ENCODE data around the gene PLXNA4. TPM values are rescaled to one million over a fixed set of nuclear protein-coding genes. Genes with fewer than 3 reads are reported as not detected.

The PLXNA4 gene
- total RNA-seq, 2 donors from 2014 or later = 24.0 to 42.7 TPM

GRCh38 chr7:132368246-132368900 lies 207.9 kb downstream of the PLXNA4 start:
- Histone ChIP-seq H3K4me3 (ENCODE audit: low read length) (no peak overlapping the region), H3K27ac (ENCODE audit: low read depth, low read length) (no peak overlapping the region), H3K9me3 (ENCODE audit: control insufficient read depth, low read length) (no peaks in the 10 kb centered on the region), H3K27me3 (ENCODE audit: control insufficient read depth, insufficient read depth, low read length, poor library complexity, severe bottlenecking) (no peaks in the 10 kb centered on the region), H3K4me1 (ENCODE audit: control insufficient read depth, insufficient read depth, low read length) (no peaks in the 10 kb centered on the region), H3K36me3 (ENCODE audit: control insufficient read depth, insufficient read depth, low read length) (no peaks in the 10 kb centered on the region), H3K9ac (ENCODE audit: extremely low read depth, low read length, poor library complexity, severe bottlenecking) (no peak overlapping the region)
- 88 to 95% methylated on average over 9 to 11 of the region's 11 CpGs for WGBS, 2 experiments (ENCODE audit: insufficient coverage in 1 of 2, insufficient read length in 1 of 2)
- no peak for TF ChIP-seq CTCF (conservative IDR thresholded peaks at IDR 0.05)
- peak; percentile 25 for DNase-seq
- Mint-ChIP-seq H3K27ac (no peak overlapping the region), H3K9me3 (no peaks in the 10 kb centered on the region), H3K27me3 (ENCODE audit: insufficient read depth) (peaks cover 10% of the 10 kb centered on the region), H3K4me1 (peaks cover 2% of the 10 kb centered on the region), H3K36me3 (ENCODE audit: low read depth) (peaks cover 3% of the 10 kb centered on the region), H3K4me3 (no peak overlapping the region)

GRCh38 chr7:132367795-132368194 lies 208.5 kb downstream of the PLXNA4 start:
- H3K4me1 Mint-ChIP-seq = peaks cover 2% of the 10 kb centered on the region
- no peak overlapping the region for H3K27ac Mint-ChIP-seq
- H3K9me3 Mint-ChIP-seq = no peaks in the 10 kb centered on the region
- no peaks in the 10 kb centered on the region for H3K9me3 ChIP-seq (ENCODE audit: control insufficient read depth, low read length)
- no peak overlapping the region for H3K27ac ChIP-seq (ENCODE audit: low read depth, low read length)
- H3K4me1 ChIP-seq (ENCODE audit: control insufficient read depth, insufficient read depth, low read length) = no peaks in the 10 kb centered on the region
- no peak overlapping the region for H3K4me3 Mint-ChIP-seq
- no peak overlapping the region for H3K4me3 ChIP-seq (ENCODE audit: low read length)
- peaks cover 5% of the 10 kb centered on the region for H3K36me3 Mint-ChIP-seq (ENCODE audit: low read depth)
- peaks cover 10% of the 10 kb centered on the region for H3K27me3 Mint-ChIP-seq (ENCODE audit: insufficient read depth)
- H3K9ac ChIP-seq (ENCODE audit: extremely low read depth, low read length, poor library complexity, severe bottlenecking) = no peak overlapping the region
- DNase-seq = no peak
- no peak for TF ChIP-seq CTCF (conservative IDR thresholded peaks at IDR 0.05)
- no peaks in the 10 kb centered on the region for H3K36me3 ChIP-seq (ENCODE audit: control insufficient read depth, insufficient read depth, low read length)
- no peaks in the 10 kb centered on the region for H3K27me3 ChIP-seq (ENCODE audit: control insufficient read depth, insufficient read depth, low read length, poor library complexity, severe bottlenecking)
- 93% methylated on average over 7 to 9 of the region's 9 CpGs for whole genome bisulfite sequencing, 2 experiments (ENCODE audit: insufficient coverage in 1 of 2, insufficient read length in 1 of 2)

- Histone ChIP-seq H3K9ac (ENCODE audit: extremely low read depth, low read length, poor library complexity, severe bottlenecking) (no peak overlapping the region), H3K9me3 (ENCODE audit: control insufficient read depth, low read length) (no peaks in the 10 kb centered on the region), H3K27me3 (ENCODE audit: control insufficient read depth, insufficient read depth, low read length, poor library complexity, severe bottlenecking) (no peaks in the 10 kb centered on the region), H3K4me3 (ENCODE audit: low read length) (no peak overlapping the region), H3K27ac (ENCODE audit: low read depth, low read length) (no peak overlapping the region), H3K36me3 (ENCODE audit: control insufficient read depth, insufficient read depth, low read length) (no peaks in the 10 kb centered on the region), H3K4me1 (ENCODE audit: control insufficient read depth, insufficient read depth, low read length) (no peaks in the 10 kb centered on the region)
- Mint-ChIP-seq H3K27me3 (ENCODE audit: insufficient read depth) (peaks cover 10% of the 10 kb centered on the region), H3K9me3 (no peaks in the 10 kb centered on the region), H3K4me3 (no peak overlapping the region), H3K4me1 (peaks cover 2% of the 10 kb centered on the region), H3K27ac (no peak overlapping the region), H3K36me3 (ENCODE audit: low read depth) (peaks cover 5% of the 10 kb centered on the region)
- DNase-seq = no peak
- TF ChIP-seq CTCF (conservative IDR thresholded peaks at IDR 0.05) = no peak
- 95% methylated on average over 1 of the region's 1 CpG; no CpG with 5 or more reads in 1 of the 2 experiments for WGBS, 2 experiments (ENCODE audit: insufficient coverage in 1 of 2, insufficient read length in 1 of 2)
These were observed 209.3 kb downstream of the PLXNA4 start for GRCh38 chr7:132367004-132367403.

All from endodermal cell (in vitro differentiated cells).